HG02798 (cell line): ENCODE data around the gene HRC.
A peak's percentile ranks its signal among the peaks of the same experiment; 100 is the strongest.

Experiments
- ATAC-seq: cut with Tn5 transposase; IDR thresholded peaks from one replicate; pipeline ENCODE4 v1.9.1; 2021; ENCODE audit warnings: mild to moderate bottlenecking; ENCODE audit not compliant: unreplicated experiment, poor library complexity

HRC gene

GRCh38 chr19:49117677-49118564 is 37.3 kb downstream of the HRC start:
- no peak for ATAC-seq

GRCh38 chr19:49116544-49116943 is 38.7 kb downstream of the HRC start:
- ATAC-seq: no peak

GRCh38 chr19:49114630-49115363 is 40.4 kb downstream of the HRC start:
- ATAC-seq: no peak

- ATAC-seq: peak; percentile 56
Measured at GRCh38 chr19:49113762-49114629, 41.2 kb downstream of the HRC start, which contains the start of gene LIN7B. TSS of gene LIN7B (plus strand) at chr19:49114370. CDS start at chr19:49114405, 35 bp downstream.

GRCh38 chr19:49111218-49111998 is 43.8 kb downstream of the HRC start:
- ATAC-seq: no peak

- ATAC-seq: no peak
Measured at GRCh38 chr19:49110567-49110966, 44.6 kb downstream of the HRC start.

- no peak for ATAC-seq
Measured at GRCh38 chr19:49109569-49110233, 45.5 kb downstream of the HRC start.

GRCh38 chr19:49109051-49109450 is 46.1 kb downstream of the HRC start:
- ATAC-seq: no peak

GRCh38 chr19:49107625-49108459 is 47.4 kb downstream of the HRC start:
- ATAC-seq: no peak

GRCh38 chr19:49106648-49107135 is 48.5 kb downstream of the HRC start:
- no peak for ATAC-seq

GRCh38 chr19:49104229-49104864 is 50.8 kb downstream of the HRC start:
- no peak for ATAC-seq

- ATAC-seq: no peak
Measured at GRCh38 chr19:49103331-49104085, 51.7 kb downstream of the HRC start.

- ATAC-seq: no peak
Measured at GRCh38 chr19:49102303-49102702, 52.9 kb downstream of the HRC start.
